Keratinocyte (primary cell): Measurements from ENCODE around the gene SWAP70. TPM values are rescaled to one million over a fixed set of nuclear protein-coding genes. Genes with fewer than 3 reads are reported as not detected.

Experiments
- DNase-seq: peaks from one replicate; pipeline ENCODE4 v3.0.0-alpha.2; 2011; ENCODE audit warnings: low read depth, missing footprints, low spot score
- FAIRE-seq: peaks from 2 replicates; lab custom pipeline; 2011; peaks lifted over from hg19 to GRCh38; lab: Jason Lieb, UNC
- H2AFZ ChIP-seq: 2 replicates; pipeline ENCODE4 v1.6.0; 2012; ENCODE audit warnings: low read length, control low read depth, inconsistent platforms; ENCODE audit not compliant: control insufficient read depth
- H3K27ac ChIP-seq: 2 replicates; pipeline ENCODE4 v1.5.1; 2011; ENCODE audit warnings: low read length; ENCODE audit not compliant: control insufficient read depth, insufficient read depth
- H3K27me3 ChIP-seq: 3 replicates; pipeline ENCODE4 v1.6.0; 2011; ENCODE audit warnings: low read length; ENCODE audit not compliant: control insufficient read depth, insufficient read depth; ENCODE audit errors: extremely low read depth
- H3K36me3 ChIP-seq, 2 experiments: 2 replicates in 1 of 2; 3 replicates in 1 of 2; pipeline ENCODE4 v1.5.1; 2011; ENCODE audit warnings: low read length in 2 of 2, mild to moderate bottlenecking in 1 of 2; ENCODE audit not compliant: control insufficient read depth in 2 of 2, insufficient read depth in 2 of 2; ENCODE audit errors: extremely low read depth in 1 of 2
- H3K4me1 ChIP-seq: 3 replicates; pipeline ENCODE4 v1.5.1; 2011; ENCODE audit warnings: low read length; ENCODE audit not compliant: control insufficient read depth, insufficient read depth; ENCODE audit errors: extremely low read depth
- H3K4me2 ChIP-seq: 3 replicates; pipeline ENCODE4 v1.6.0; 2011; ENCODE audit warnings: low read depth, low read length; ENCODE audit not compliant: control insufficient read depth, insufficient read depth; ENCODE audit errors: extremely low read depth
- H3K4me3 ChIP-seq, 3 experiments: fragments of 200-600 bp in 1 of 3; sonication (generic) in 1 of 3; 2 replicates in 2 of 3; 3 replicates in 1 of 3; pipeline ENCODE4 v1.5.1; 2011 to 2016; ENCODE audit warnings: low read length in 3 of 3, mild to moderate bottlenecking in 3 of 3, control low read depth in 2 of 3, inconsistent platforms in 1 of 3, low read depth in 1 of 3, mixed read lengths in 1 of 3, mixed run types in 1 of 3, moderate library complexity in 1 of 3; ENCODE audit not compliant: control insufficient read depth in 2 of 3, insufficient read depth in 2 of 3; ENCODE audit errors: extremely low read depth in 1 of 3
- H3K79me2 ChIP-seq: 2 replicates; pipeline ENCODE4 v1.6.0; 2012; ENCODE audit warnings: low read length; ENCODE audit not compliant: control insufficient read depth, insufficient read depth
- H3K9ac ChIP-seq: 3 replicates; pipeline ENCODE4 v1.6.0; 2011; ENCODE audit warnings: low read length; ENCODE audit not compliant: control insufficient read depth, insufficient read depth; ENCODE audit errors: extremely low read depth
- H3K9me1 ChIP-seq: 3 replicates; pipeline ENCODE4 v1.6.0; 2011; ENCODE audit warnings: low read length; ENCODE audit not compliant: control insufficient read depth, insufficient read depth; ENCODE audit errors: extremely low read depth
- H3K9me3 ChIP-seq: 2 replicates; pipeline ENCODE4 v1.5.1; 2012; ENCODE audit warnings: low read depth, low read length; ENCODE audit not compliant: control insufficient read depth
- H4K20me1 ChIP-seq: 3 replicates; pipeline ENCODE4 v1.6.0; 2011; ENCODE audit warnings: low read length; ENCODE audit not compliant: control insufficient read depth, insufficient read depth; ENCODE audit errors: extremely low read depth
- EZH2 ChIP-seq: IDR thresholded peaks from one replicate; pipeline ENCODE4 v1.6.1; 2012; ENCODE audit warnings: inconsistent platforms, mild to moderate bottlenecking, low read length, moderate library complexity
- dilution Hi-C: fragments of 300-500 bp; cut with MboI; formaldehyde crosslinking; loops from one replicate; pipeline ENCODE4 v1.7.0; 2020; ENCODE audit warnings: low sequenced_read_pairs; ENCODE audit not compliant: extremely low pct_ligation_motif_present
- polyA plus RNA-seq, 5 experiments: library from polyadenylated mRNA; depleted of rRNA in 3 of 5; stranded (reverse) in 3 of 5; stranded (forward) in 1 of 5; unstranded in 1 of 5; fragments of >200 nt; gene quantifications; 1 replicate in 1 of 5; 2 replicates in 3 of 5; 3 replicates in 1 of 5; pipeline versions ENCODE4 v1.2.1 to v1.2.3, GENCODE V29; 2011 to 2012; ENCODE audit warnings: missing spikeins in 2 of 5, low read depth in 1 of 5, low replicate concordance in 1 of 5
- TF ChIP-seq, protein P1 (sequence below), 3 experiments: IDR thresholded peaks in 1 of 3; conservative IDR thresholded peaks in 1 of 3; optimal IDR thresholded peaks in 1 of 3; 2 replicates in 2 of 3; 3 replicates in 1 of 3; pipeline versions ENCODE3 to v1.5.1; 2011; ENCODE audit warnings: low read length in 3 of 3, mild to moderate bottlenecking in 3 of 3, moderate library complexity in 2 of 3, control low read depth in 1 of 3, inconsistent platforms in 1 of 3; ENCODE audit not compliant: insufficient read depth in 2 of 3; ENCODE audit errors: extremely low read depth in 1 of 3

Gene SWAP70
- polyA plus RNA-seq, 1 donor (not counting 4 experiments of a cell fraction or from before 2014, with no cell fraction given), result 28.5 TPM

DNA sequence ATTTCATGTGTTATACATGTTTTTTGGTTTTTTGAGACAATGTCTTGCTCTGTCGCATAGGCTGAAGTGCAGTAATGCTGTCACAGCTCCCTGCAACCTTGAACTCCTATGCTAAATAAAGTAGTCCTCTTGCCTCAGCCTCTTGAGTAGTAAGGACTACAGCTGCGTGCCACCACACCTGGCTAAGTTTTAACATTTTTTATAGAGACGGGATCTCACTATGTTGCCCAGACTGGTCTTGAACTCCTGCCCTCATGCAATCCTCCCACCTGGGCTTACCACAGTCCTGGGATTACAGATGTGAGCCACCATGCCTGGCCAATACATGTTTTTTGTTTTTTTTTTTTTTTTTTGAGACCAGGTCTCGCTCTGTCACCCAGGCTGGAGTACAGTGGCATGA, 33.9 kb downstream of the SWAP70 start:
- Histone ChIP-seq H3K9me3 (no peaks in the 10 kb centered on the region), H3K4me1 (peaks cover 16% of the 10 kb centered on the region), H3K9me1 (no peaks in the 10 kb centered on the region), H3K27me3 (no peaks in the 10 kb centered on the region), H3K4me2 (no peak overlapping the region), H3K79me2 (peaks cover 26% of the 10 kb centered on the region), H3K4me3 (no peak overlapping the region), H3K36me3 (peaks cover 0 to 2% of the 10 kb centered on the region in 2 experiments), H2AFZ (no peak overlapping the region), H3K9ac (no peak overlapping the region), H4K20me1 (no peaks in the 10 kb centered on the region), H3K27ac (no peak overlapping the region)
- dilution Hi-C loops, result no loop called here
- FAIRE-seq (no peak), DNase-seq (no peak)
- TF ChIP-seq, protein P1, sequence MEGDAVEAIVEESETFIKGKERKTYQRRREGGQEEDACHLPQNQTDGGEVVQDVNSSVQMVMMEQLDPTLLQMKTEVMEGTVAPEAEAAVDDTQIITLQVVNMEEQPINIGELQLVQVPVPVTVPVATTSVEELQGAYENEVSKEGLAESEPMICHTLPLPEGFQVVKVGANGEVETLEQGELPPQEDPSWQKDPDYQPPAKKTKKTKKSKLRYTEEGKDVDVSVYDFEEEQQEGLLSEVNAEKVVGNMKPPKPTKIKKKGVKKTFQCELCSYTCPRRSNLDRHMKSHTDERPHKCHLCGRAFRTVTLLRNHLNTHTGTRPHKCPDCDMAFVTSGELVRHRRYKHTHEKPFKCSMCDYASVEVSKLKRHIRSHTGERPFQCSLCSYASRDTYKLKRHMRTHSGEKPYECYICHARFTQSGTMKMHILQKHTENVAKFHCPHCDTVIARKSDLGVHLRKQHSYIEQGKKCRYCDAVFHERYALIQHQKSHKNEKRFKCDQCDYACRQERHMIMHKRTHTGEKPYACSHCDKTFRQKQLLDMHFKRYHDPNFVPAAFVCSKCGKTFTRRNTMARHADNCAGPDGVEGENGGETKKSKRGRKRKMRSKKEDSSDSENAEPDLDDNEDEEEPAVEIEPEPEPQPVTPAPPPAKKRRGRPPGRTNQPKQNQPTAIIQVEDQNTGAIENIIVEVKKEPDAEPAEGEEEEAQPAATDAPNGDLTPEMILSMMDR (optimal IDR thresholded peaks at IDR 0.05 in 1 of 3, IDR thresholded peaks at IDR 0.05 in 1 of 3, conservative IDR thresholded peaks at IDR 0.05 in 1 of 3; ENCODE audit: extremely low read depth in 1 of 3, insufficient read depth in 2 of 3, low read length in 3 of 3), result no peak
- TF ChIP-seq EZH2, result no peak

DNA sequence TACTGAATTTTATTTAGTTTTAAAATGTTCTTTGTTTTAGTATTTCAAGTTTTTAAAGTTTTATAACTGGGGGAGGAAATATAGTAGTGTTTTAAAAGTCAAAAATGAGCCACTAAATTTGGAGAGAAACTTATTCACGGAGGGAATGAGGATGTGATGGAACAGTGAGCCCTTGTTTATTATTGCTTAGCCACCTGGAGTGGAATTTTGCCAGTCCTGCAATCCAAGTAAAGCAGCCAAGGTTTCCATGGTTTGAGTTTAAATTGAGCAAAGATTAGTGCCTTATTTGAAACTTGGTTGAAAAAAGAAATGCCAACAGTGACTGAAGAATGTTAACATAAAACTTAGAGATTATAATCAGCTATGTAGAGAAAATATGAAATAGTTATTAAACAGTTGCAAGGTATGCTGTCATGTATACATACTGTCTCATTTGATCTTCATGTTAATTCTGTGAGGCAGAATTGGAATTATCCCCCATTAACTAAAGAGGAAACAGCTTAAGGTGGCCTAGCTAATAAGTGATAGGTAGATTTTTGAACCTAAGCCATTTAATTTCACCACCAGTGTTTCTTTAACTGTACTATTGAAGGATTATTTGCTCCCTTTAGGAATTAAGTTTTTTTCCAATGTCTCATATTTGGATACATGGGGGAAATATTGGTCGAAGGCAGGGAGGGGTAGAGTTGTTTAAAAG, 36.4 kb downstream of the SWAP70 start:
- FAIRE-seq, result no peak
- no peak overlapping the region for H3K4me2 ChIP-seq
- dilution Hi-C loops, result no loop called here

More for the DNA sequence above, 36.4 kb downstream of the SWAP70 start:
- no peaks in the 10 kb centered on the region for H3K9me1 ChIP-seq
- no peak for TF ChIP-seq EZH2
- TF ChIP-seq, protein P1 (optimal IDR thresholded peaks at IDR 0.05 in 1 of 3, IDR thresholded peaks at IDR 0.05 in 1 of 3, conservative IDR thresholded peaks at IDR 0.05 in 1 of 3; ENCODE audit: extremely low read depth in 1 of 3, insufficient read depth in 2 of 3, low read length in 3 of 3), result no peak
- H3K27me3 ChIP-seq, result no peaks in the 10 kb centered on the region
- H3K9ac ChIP-seq, result no peak overlapping the region
- no peaks in the 10 kb centered on the region for H4K20me1 ChIP-seq
- H3K79me2 ChIP-seq, result peaks cover 32% of the 10 kb centered on the region
- H3K9me3 ChIP-seq, result no peaks in the 10 kb centered on the region
- no peak for DNase-seq
- peaks cover 2% of the 10 kb centered on the region in 2 experiments for H3K36me3 ChIP-seq
- H3K4me3 ChIP-seq, result no peak overlapping the region
- H3K27ac ChIP-seq, result no peak overlapping the region
- H2AFZ ChIP-seq, result no peak overlapping the region
- no peaks in the 10 kb centered on the region for H3K4me1 ChIP-seq
